Activated T-helper 9 cell treated with anti-CD3 and anti-CD28 coated beads, Interleukin-2, amount 50 U/mL, for 16 hours (primary cell): ENCODE measurements around the gene NGRN.

ENCODE experiments used
- DNase-seq: peaks from one replicate; pipeline ENCODE4 v3.0.0-alpha.2; 2020; ENCODE audit warnings: low read depth

The NGRN gene

GRCh38 chr15:90318591-90318990 lies 53.1 kb downstream of the NGRN start:
- DNase-seq, result no peak

GRCh38 chr15:90320062-90320884 lies 54.8 kb downstream of the NGRN start:
- peak; percentile 40 for DNase-seq

- DNase-seq, result no peak
These were observed 55.4 kb downstream of the NGRN start for GRCh38 chr15:90320885-90321278.
